CD14-positive monocyte (primary cell): Measurements from ENCODE around the gene PITPNC1. TPM values are rescaled to one million over a fixed set of nuclear protein-coding genes. Genes with fewer than 3 reads are reported as not detected.
A peak's percentile ranks its signal among the peaks of the same experiment; 100 is the strongest.

Source experiments
- DNase-seq, 3 donors: peaks; one replicate each; pipeline ENCODE4 v3.0.0-alpha.2; 2011 to 2022
- H2AFZ ChIP-seq: 2 replicates; pipeline ENCODE4 v1.6.0; 2012; ENCODE audit warnings: mild to moderate bottlenecking, low read depth, low read length, inconsistent platforms; ENCODE audit not compliant: insufficient read depth, poor library complexity, severe bottlenecking
- H3K27ac ChIP-seq, 2 donors: 1 replicate in 1 of 2; 2 replicates in 1 of 2; pipeline ENCODE4 v1.5.1; 2012 to 2013; ENCODE audit warnings: low read length in 2 of 2, control low read depth in 1 of 2, inconsistent platforms in 1 of 2, low read depth in 1 of 2, mild to moderate bottlenecking in 1 of 2
- H3K27me3 ChIP-seq, 2 donors: one replicate each; pipeline versions ENCODE4 v1.6.0 to v1.6.1; 2011 to 2013; ENCODE audit warnings: low read length in 2 of 2; ENCODE audit not compliant: control insufficient read depth in 2 of 2, insufficient read depth in 2 of 2
- H3K36me3 ChIP-seq, 2 donors: replicated peaks in 1 of 2; 1 replicate in 1 of 2; 2 replicates in 1 of 2; pipeline versions ENCODE4 v1.5.1 to v1.6.1; 2012 to 2013; ENCODE audit warnings: low read length in 2 of 2, control low read depth in 1 of 2, inconsistent platforms in 1 of 2, mild to moderate bottlenecking in 1 of 2; ENCODE audit not compliant: insufficient read depth in 2 of 2, control insufficient read depth in 1 of 2
- H3K4me1 ChIP-seq, 2 donors: 1 replicate in 1 of 2; 2 replicates in 1 of 2; pipeline versions ENCODE4 v1.5.1 to v1.6.1; 2012 to 2013; ENCODE audit warnings: low read length in 2 of 2, control low read depth in 1 of 2, inconsistent platforms in 1 of 2, mild to moderate bottlenecking in 1 of 2, moderate library complexity in 1 of 2; ENCODE audit not compliant: insufficient read depth in 2 of 2, control insufficient read depth in 1 of 2
- H3K4me2 ChIP-seq: replicated peaks from 2 replicates; pipeline ENCODE3; 2012; ENCODE audit warnings: low read length, moderate library complexity, mild to moderate bottlenecking; ENCODE audit not compliant: poor library complexity, severe bottlenecking; ENCODE audit errors: extremely low read depth
- H3K4me3 ChIP-seq, 3 experiments: fragments of 200-600 bp in 1 of 3; sonication (generic) in 1 of 3; replicated peaks in 1 of 3; 1 replicate in 2 of 3; 2 replicates in 1 of 3; pipeline ENCODE4 v1.5.1; 2011 to 2013; ENCODE audit warnings: low read length in 3 of 3, mild to moderate bottlenecking in 3 of 3, control low read depth in 2 of 3, low read depth in 2 of 3, inconsistent platforms in 1 of 3, moderate library complexity in 1 of 3
- H3K79me2 ChIP-seq: 2 replicates; pipeline ENCODE4 v1.6.0; 2012; ENCODE audit warnings: mild to moderate bottlenecking, control low read depth, inconsistent platforms, low read length, moderate library complexity; ENCODE audit not compliant: insufficient read depth
- H3K9ac ChIP-seq: 2 replicates; pipeline ENCODE4 v1.6.0; 2017; ENCODE audit warnings: low read length, mild to moderate bottlenecking; ENCODE audit not compliant: insufficient read depth, poor library complexity, severe bottlenecking
- H3K9me3 ChIP-seq, 2 donors: replicated peaks in 1 of 2; 1 replicate in 1 of 2; 2 replicates in 1 of 2; pipeline versions ENCODE4 v1.5.1 to v1.6.1; 2012 to 2013; ENCODE audit warnings: low read length in 2 of 2, control low read depth in 1 of 2; ENCODE audit not compliant: control insufficient read depth in 1 of 2, insufficient read depth in 1 of 2
- H4K20me1 ChIP-seq: 2 replicates; pipeline ENCODE4 v1.6.0; 2012; ENCODE audit warnings: mild to moderate bottlenecking, low read length, control low read depth, moderate library complexity; ENCODE audit not compliant: insufficient read depth
- H3K27ac Mint-ChIP-seq, 7 donors: one replicate each; pipeline ENCODE4 v1.8.0; 2020; ENCODE audit warnings: mild to moderate bottlenecking in 7 of 7, mixed read lengths in 7 of 7, moderate library complexity in 6 of 7, inconsistent platforms in 2 of 7
- H3K27me3 Mint-ChIP-seq, 3 donors: one replicate each; pipeline ENCODE4 v1.8.0; 2021 to 2022; ENCODE audit warnings: low read depth in 3 of 3, mild to moderate bottlenecking in 3 of 3, mixed read lengths in 3 of 3, moderate library complexity in 3 of 3, inconsistent platforms in 1 of 3
- H3K36me3 Mint-ChIP-seq, 2 donors: one replicate each; pipeline ENCODE4 v1.8.0; 2020; ENCODE audit warnings: mixed read lengths in 2 of 2, inconsistent platforms in 1 of 2, mild to moderate bottlenecking in 1 of 2
- H3K4me1 Mint-ChIP-seq: one replicate; pipeline ENCODE4 v1.8.0; 2020; ENCODE audit warnings: mild to moderate bottlenecking, mixed read lengths
- H3K4me3 Mint-ChIP-seq, 2 donors: one replicate each; pipeline ENCODE4 v1.8.0; 2020; ENCODE audit warnings: mild to moderate bottlenecking in 2 of 2, mixed read lengths in 2 of 2, moderate library complexity in 1 of 2
- H3K9me3 Mint-ChIP-seq, 7 donors: one replicate each; pipeline ENCODE4 v1.8.0; 2020 to 2022; ENCODE audit warnings: mixed read lengths in 7 of 7, mild to moderate bottlenecking in 6 of 7, moderate library complexity in 6 of 7, inconsistent platforms in 2 of 7
- WGBS: methylation state at CpG from one replicate; pipeline ENCODE4 v1.1.5; 2013; ENCODE audit warnings: missing lambda C conversion rate; ENCODE audit not compliant: insufficient coverage; 5-methylcytosine and 5-hydroxymethylcytosine counted together
- intact Hi-C, 2 donors: fragments of 100-400 bp; cut with micrococcal nuclease; formaldehyde crosslinking; loops; one replicate each; pipeline versions ENCODE4 v1.15.0 to v1.15.1; 2023
- polyA plus RNA-seq, 3 donors: library from polyadenylated mRNA; depleted of rRNA in 1 of 3; unstranded in 2 of 3; stranded (reverse) in 1 of 3; fragments of 300-500 nt in 2 of 3; fragments of >200 nt in 1 of 3; fragmentation: Illumina TruSeq in 2 of 3; gene quantifications; 1 replicate in 2 of 3; 2 replicates in 1 of 3; pipeline ENCODE4 v1.2.3, GENCODE V29; 2012 to 2021
- TF ChIP-seq, protein P1 (sequence below): fragments of 200-600 bp; IDR thresholded peaks from one replicate; pipeline ENCODE4 v1.8.0; 2022; ENCODE audit warnings: antibody characterized with exemption, mild to moderate bottlenecking

The PITPNC1 gene
- polyA plus RNA-seq, 3 donors: 18.5 to 31.0 (median 21.7) TPM

DNA sequence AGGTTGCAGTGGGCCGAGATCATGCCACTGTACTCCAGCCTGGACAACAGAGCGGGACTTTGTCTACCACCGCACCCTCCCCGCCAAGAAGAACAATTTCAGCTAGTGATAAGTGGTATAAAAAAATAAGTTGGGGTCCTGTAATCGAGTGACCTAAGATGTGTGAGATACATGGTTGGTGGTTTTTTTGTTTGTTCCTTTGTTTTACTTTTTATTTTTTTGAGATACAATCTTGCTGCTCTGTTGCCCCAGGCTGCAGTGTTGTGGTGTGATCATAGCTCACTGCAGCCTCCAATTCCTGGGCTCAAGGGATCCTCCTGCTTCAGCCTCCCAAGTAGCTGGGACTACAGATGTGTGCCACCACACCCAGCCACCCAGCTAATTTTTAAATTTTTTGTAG, 58.7 kb downstream of the PITPNC1 start:
- Mint-ChIP-seq H3K9me3 (no peaks in the 10 kb centered on the region), H3K27ac (peak overlapping the region in 5 of 7 donors; percentile 33 to 94 (median 80)), H3K27me3 (no peaks in the 10 kb centered on the region), H3K4me3 (no peak overlapping the region), H3K36me3 (no peaks in the 10 kb centered on the region), H3K4me1 (peaks cover 85% of the 10 kb centered on the region)
- no peaks in the 10 kb centered on the region for H4K20me1 ChIP-seq
- no peaks in the 10 kb centered on the region for H3K9me3 ChIP-seq
- H2AFZ ChIP-seq: no peak overlapping the region
- peak overlapping the region in 1 of 2 donors; percentile 79 for H3K27ac ChIP-seq
- intact Hi-C loops: loop anchor here in 1 of 2 donors (5.0 kb wide), 1 partner anchor 37 kb away; no protein-coding TSS in a partner anchor
- H3K36me3 ChIP-seq: no peaks in the 10 kb centered on the region
- TF ChIP-seq, protein P1, sequence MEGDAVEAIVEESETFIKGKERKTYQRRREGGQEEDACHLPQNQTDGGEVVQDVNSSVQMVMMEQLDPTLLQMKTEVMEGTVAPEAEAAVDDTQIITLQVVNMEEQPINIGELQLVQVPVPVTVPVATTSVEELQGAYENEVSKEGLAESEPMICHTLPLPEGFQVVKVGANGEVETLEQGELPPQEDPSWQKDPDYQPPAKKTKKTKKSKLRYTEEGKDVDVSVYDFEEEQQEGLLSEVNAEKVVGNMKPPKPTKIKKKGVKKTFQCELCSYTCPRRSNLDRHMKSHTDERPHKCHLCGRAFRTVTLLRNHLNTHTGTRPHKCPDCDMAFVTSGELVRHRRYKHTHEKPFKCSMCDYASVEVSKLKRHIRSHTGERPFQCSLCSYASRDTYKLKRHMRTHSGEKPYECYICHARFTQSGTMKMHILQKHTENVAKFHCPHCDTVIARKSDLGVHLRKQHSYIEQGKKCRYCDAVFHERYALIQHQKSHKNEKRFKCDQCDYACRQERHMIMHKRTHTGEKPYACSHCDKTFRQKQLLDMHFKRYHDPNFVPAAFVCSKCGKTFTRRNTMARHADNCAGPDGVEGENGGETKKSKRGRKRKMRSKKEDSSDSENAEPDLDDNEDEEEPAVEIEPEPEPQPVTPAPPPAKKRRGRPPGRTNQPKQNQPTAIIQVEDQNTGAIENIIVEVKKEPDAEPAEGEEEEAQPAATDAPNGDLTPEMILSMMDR: no peak
- no peaks in the 10 kb centered on the region for H3K27me3 ChIP-seq
- WGBS: 100% methylated on average over 5 of the region's 5 CpGs
- H3K4me3 ChIP-seq: no peak overlapping the region
- DNase-seq: no peak
- no peak overlapping the region for H3K4me2 ChIP-seq
- no peak overlapping the region for H3K9ac ChIP-seq
- peaks cover 88 to 98% of the 10 kb centered on the region in 2 donors for H3K4me1 ChIP-seq
- H3K79me2 ChIP-seq: peaks cover 53% of the 10 kb centered on the region

DNA sequence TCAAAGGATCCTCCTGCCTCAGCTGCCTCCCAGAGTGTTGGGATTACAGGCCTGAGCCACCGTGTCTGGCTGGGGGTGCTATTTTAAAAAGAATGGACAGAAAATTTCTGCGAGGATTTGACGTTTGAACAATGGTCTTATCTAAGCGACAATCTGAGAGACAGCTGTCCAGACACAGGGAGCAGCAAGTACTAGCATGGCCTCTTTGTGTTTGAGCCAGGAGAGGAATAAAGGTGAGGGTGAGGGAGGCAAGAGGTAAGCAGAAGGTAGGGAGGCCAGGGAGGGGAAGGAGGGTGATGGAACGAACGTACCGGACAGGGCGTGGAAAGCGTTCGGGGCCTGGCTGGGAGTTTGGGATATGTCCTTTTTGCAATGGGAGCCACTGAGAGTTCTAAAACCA, 59.2 kb downstream of the PITPNC1 start:
- Mint-ChIP-seq H3K4me3 (no peak overlapping the region), H3K4me1 (peaks cover 86% of the 10 kb centered on the region), H3K36me3 (no peaks in the 10 kb centered on the region), H3K27ac (peak overlapping the region in 4 of 7 donors; percentile 33 to 88 (median 76)), H3K9me3 (no peaks in the 10 kb centered on the region), H3K27me3 (no peaks in the 10 kb centered on the region)
- no peak overlapping the region for H3K4me2 ChIP-seq
- H3K27ac ChIP-seq: no peak overlapping the region
- no peak overlapping the region for H3K9ac ChIP-seq
- WGBS: 91% methylated on average over 10 of the region's 10 CpGs
- no peak overlapping the region for H2AFZ ChIP-seq
- no peak for DNase-seq
- no peak overlapping the region for H3K4me3 ChIP-seq
- intact Hi-C loops: loop anchor here in 1 of 2 donors (5.0 kb wide), 1 partner anchor 36 kb away; no protein-coding TSS in a partner anchor
- no peaks in the 10 kb centered on the region for H4K20me1 ChIP-seq
- H3K79me2 ChIP-seq: peaks cover 53% of the 10 kb centered on the region
- no peaks in the 10 kb centered on the region for H3K27me3 ChIP-seq
- H3K36me3 ChIP-seq: no peaks in the 10 kb centered on the region
- peaks cover 88 to 99% of the 10 kb centered on the region in 2 donors for H3K4me1 ChIP-seq
- H3K9me3 ChIP-seq: no peaks in the 10 kb centered on the region
- TF ChIP-seq, protein P1: no peak
